T-helper 2 cell treated with Interferon-gamma antibody and Interleukin-4, amounts not matched to agents 100 ng/mL and 5 ng/mL, for 36 hours (primary cell): ENCODE measurements around the gene ATP8A1. TPM values are rescaled to one million over a fixed set of nuclear protein-coding genes. Genes with fewer than 3 reads are reported as not detected.
"Not testable (repeated sequence)": the region's sequence is repeated elsewhere in the genome, so short reads cannot be mapped to it uniquely, and the experiment has no call there.

Source experiments
- intact Hi-C: fragments of 100-400 bp; cut with micrococcal nuclease; formaldehyde crosslinking; loops from one replicate; pipeline ENCODE4 v1.15.1; 2023
- total RNA-seq: library from RNA; stranded (reverse); gene quantifications from 2 replicates; pipeline ENCODE4 v1.2.3, GENCODE V29; 2022

The ATP8A1 gene
- total RNA-seq, 1 donor from 2014 or later: 22.1 TPM

- intact Hi-C loops: no loop called here
Measured at GRCh38 chr4:42474406-42474805, 182.5 kb downstream of the ATP8A1 start.

GRCh38 chr4:42473071-42473684 lies 183.7 kb downstream of the ATP8A1 start:
- intact Hi-C loops: no loop called here

GRCh38 chr4:42471896-42472295 lies 185.0 kb downstream of the ATP8A1 start:
- intact Hi-C loops: no loop called here

GRCh38 chr4:42470023-42470422 lies 186.9 kb downstream of the ATP8A1 start:
- intact Hi-C loops: no loop called here

GRCh38 chr4:42467777-42468176 lies 189.1 kb downstream of the ATP8A1 start:
- intact Hi-C loops: not testable (repeated sequence)

- intact Hi-C loops: no loop called here
Measured at GRCh38 chr4:42466273-42466844, 190.5 kb downstream of the ATP8A1 start.

- intact Hi-C loops: no loop called here
Measured at GRCh38 chr4:42464550-42465094, 192.3 kb downstream of the ATP8A1 start.

GRCh38 chr4:42461216-42461615 lies 195.7 kb downstream of the ATP8A1 start:
- intact Hi-C loops: not testable (repeated sequence)

GRCh38 chr4:42460043-42460442 lies 196.9 kb downstream of the ATP8A1 start:
- intact Hi-C loops: no loop called here

- intact Hi-C loops: no loop called here
Measured at GRCh38 chr4:42458657-42459056, 198.2 kb downstream of the ATP8A1 start.

GRCh38 chr4:42454755-42455420 lies 202.0 kb downstream of the ATP8A1 start:
- intact Hi-C loops: no loop called here

- intact Hi-C loops: no loop called here
Measured at GRCh38 chr4:42453612-42454011, 203.3 kb downstream of the ATP8A1 start.

- intact Hi-C loops: no loop called here
Measured at GRCh38 chr4:42452823-42453222, 204.1 kb downstream of the ATP8A1 start.

GRCh38 chr4:42446823-42447222 lies 210.1 kb downstream of the ATP8A1 start:
- intact Hi-C loops: no loop called here

GRCh38 chr4:42445038-42445437 lies 211.9 kb downstream of the ATP8A1 start:
- intact Hi-C loops: no loop called here

- intact Hi-C loops: no loop called here
Measured at GRCh38 chr4:42442601-42443000, 214.3 kb downstream of the ATP8A1 start.

GRCh38 chr4:42440083-42440482 lies 216.8 kb downstream of the ATP8A1 start:
- intact Hi-C loops: no loop called here

- intact Hi-C loops: no loop called here
Measured at GRCh38 chr4:42436928-42437565, 219.9 kb downstream of the ATP8A1 start.

- intact Hi-C loops: no loop called here
Measured at GRCh38 chr4:42428036-42428435, 228.9 kb downstream of the ATP8A1 start.

- intact Hi-C loops: no loop called here
Measured at GRCh38 chr4:42425146-42426065, 231.5 kb downstream of the ATP8A1 start.

GRCh38 chr4:42420140-42420539 lies 236.8 kb downstream of the ATP8A1 start:
- intact Hi-C loops: no loop called here
